Fibroblast of skin of left quadriceps (primary cell): ENCODE data around the gene COQ8A.
A peak's percentile ranks its signal among the peaks of the same experiment; 100 is the strongest.

Experiments used
- DNase-seq, 2 experiments: peaks; one replicate each; pipeline ENCODE4 v3.0.0-alpha.2; 2013; ENCODE audit warnings: low read depth in 2 of 2

COQ8A gene

DNA sequence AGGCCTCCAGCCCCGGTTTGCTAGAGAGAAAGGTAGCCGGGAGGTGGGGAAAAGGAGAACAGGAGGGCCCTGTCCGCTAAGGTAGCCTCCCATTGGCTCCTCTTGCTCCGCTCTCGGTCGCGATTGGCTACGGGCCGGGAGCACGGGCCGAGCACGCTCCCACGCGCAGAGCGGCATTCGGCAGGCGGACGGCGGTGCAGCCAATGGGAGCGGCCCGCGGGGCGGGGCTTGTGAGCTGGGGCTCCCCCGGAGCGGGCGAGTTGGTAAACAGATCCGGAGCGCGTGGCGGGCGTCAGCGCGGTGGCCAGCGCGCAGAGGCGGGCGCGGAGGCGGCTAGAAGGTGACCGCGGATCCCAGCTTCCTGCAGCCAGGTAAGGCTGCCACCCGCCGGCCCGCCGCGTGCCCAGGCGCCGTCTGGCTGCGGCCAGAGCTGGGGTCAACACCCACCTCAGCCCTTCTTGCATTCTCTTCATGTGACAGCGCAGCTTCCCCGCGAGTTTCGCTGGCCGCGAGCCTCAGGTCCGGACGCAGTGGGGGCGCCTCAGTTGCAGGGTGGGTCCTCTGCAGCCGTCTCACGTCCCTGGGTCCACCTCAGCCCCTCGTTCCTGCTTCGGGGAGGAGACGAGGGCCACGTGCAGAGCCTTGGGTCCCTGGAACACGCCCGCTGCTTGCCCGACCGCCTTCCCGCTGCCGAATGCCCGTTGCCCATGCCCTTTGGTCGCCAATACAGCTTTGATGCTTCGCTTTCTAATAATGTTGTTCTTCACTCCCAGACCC is at the start of gene COQ8A:
Gene COQ8A, plus strand, starts transcription at position 266 of the 777 bp plus-strand sequence. CDS start 21,092 bp downstream, outside the sequence.
- DNase-seq, result peak; percentile 99

DNA sequence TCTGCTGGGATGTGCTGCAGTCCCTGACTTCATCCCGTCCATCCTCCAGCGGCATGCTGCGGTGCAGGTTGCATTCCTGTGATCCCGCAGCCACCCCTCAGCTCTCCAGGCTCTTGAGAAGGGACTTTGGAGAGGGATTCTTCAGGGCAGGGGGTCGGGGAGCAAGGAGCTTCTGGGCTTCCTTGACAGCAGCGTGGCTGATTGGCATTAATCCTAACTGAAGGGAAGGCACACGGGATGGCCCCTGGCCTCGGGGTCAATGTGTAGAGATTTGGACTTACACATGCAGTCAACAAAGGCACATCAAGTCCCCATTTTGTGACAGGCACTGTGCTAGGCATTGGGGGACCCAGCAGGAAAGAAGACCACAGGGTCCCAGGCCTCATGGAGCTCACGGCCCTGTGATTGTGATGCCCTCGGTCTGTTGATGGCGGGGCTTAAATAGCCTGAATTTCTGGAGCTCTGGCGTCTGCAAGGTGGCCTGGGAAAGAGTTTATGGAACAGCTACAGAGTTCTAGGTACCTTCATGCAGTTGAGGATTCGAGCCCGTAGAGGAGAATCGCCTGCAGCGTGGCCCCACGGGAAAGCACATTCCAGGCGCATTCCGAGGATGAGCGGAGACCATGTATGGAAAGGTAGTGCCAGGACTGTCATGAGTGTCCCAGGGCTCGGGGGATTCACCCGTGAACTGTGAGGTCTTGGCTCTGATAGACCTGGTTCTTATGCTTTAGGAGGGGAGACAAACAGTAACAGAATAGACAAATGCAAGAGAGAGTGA is 49.6 kb upstream of the COQ8A start:
- DNase-seq, result no peak

DNA sequence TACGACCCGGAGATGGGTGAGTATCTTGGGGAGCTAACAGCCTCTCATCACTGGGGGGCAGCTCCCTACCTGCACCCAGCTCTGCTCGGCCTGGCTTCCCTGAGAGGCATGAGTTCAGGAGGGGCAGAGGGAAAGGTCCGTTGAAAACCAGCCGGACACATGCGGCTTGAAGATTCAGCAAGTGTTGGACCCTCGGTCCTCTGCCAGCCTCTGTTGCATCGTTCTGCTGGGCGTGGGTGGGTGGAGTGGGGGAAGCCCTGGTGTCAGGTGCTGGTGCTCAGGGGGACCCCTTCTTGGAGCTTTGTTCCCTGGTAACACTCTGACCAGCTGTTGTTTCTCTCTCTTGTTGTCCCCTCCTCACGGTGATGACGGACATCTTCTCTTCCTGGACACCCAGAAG is 48.7 kb upstream of the COQ8A start:
- no peak for DNase-seq

DNA sequence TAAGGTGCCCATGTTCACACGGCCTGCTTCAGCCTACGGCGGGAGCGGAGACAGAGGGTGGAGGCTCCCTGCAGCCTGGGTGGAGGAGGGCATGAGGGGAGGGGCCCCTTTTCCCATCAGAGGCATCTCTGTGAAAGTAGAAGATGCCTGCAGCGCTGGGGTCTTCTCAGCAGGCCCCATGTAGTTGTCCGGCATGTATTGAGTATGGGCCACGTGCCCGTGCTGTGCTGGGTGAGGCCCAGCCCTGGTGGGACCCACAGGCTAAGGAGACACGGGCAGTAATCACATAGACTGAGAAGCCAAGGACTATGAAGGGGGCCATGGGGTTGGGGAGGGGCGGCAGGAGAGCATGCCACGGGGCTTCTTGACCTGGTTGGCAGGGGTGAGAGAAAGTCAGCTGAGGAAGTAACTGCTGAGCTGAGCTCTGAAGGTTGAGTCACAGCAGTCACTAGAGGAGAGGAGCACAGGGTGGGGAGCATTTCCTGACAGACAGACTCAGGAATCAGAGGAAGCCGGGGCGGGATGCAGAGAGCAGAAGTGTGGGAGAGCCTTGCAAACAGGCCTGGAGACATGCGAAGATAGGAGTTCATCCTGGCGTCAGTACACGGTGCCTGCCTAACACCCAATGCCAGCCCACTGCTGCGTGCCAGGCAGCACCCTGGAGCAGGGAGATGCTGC is 48.1 kb upstream of the COQ8A start:
- DNase-seq, result no peak

GRCh38 chr1:226892524-226892875 is 47.6 kb upstream of the COQ8A start:
- DNase-seq, result no peak

DNA sequence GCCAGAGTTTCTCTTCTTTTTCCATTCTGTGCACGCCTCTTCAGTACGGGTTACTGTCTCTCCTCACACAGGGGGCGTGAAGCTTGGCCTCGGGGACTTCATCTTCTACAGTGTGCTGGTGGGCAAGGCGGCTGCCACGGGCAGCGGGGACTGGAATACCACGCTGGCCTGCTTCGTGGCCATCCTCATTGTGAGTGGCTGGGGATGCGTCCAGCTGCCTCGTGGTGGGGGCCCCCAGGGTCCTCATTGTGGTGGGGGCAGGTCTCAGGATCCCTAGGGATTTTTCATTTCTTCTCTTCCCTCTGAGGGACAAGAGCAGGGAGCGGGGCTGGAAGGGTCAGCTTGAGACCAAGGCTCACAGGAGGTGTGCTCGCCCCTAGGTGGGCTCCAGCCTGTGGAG is 46.2 kb upstream of the COQ8A start:
- DNase-seq, result no peak

DNA sequence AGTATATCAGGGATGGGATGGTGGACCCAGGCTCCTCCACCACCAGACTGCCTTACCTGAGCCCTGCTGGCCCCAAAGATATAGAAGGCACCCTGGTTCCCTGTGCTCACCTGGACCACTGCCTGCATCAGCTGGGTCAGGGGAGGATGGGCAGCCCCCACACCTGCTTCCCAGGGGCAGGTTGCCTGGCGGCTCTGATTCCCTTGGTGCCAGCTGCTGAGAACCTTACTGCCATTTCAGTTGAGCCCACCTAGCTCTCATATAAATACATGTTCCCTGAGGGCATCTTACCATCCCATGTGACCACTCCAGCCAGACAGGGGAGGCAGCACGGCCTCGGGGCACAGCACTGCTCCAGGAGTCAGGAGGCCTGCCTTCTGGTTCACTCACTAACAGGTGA is 45.3 kb upstream of the COQ8A start:
- DNase-seq, result no peak

DNA sequence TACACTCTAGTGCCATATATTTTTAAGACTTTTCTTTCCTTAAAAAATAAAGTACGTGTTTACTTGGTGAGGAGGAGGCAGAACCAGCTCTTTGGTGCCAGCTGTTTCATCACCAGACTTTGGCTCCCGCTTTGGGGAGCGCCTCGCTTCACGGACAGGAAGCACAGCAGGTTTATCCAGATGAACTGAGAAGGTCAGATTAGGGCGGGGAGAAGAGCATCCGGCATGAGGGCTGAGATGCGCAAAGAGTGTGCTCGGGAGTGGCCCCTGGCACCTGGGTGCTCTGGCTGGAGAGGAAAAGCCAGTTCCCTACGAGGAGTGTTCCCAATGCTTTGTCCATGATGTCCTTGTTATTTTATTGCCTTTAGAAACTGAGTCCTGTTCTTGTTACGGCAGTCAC is 44.5 kb upstream of the COQ8A start:
- no peak for DNase-seq

DNA sequence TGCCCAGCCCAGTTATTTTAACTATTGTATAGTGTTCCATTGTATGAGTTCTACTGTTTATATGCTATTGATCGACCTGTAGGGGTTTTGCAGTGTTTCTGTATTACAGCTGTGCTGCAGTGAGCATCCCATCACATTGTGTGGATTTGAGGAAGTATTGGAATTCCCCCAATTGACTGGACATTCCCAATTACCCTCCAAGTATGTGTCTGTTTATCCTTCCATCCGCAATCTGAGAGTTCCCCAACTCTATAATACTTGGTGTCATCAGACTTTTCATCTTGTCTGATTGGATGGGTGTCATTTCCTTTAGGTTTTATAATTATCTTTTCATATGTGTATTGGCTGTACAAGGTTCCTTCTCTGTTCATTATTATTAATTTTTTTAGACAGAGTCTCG is 41.8 kb upstream of the COQ8A start:
- DNase-seq, result no peak

- DNase-seq, result no peak
These were observed 38.7 kb upstream of the COQ8A start for GRCh38 chr1:226901421-226901820.

- DNase-seq, result no peak
These were observed 37.5 kb upstream of the COQ8A start for GRCh38 chr1:226902601-226903000.

GRCh38 chr1:226903819-226904716 is 36.0 kb upstream of the COQ8A start:
- peak; percentile 60 to 62 for DNase-seq

DNA sequence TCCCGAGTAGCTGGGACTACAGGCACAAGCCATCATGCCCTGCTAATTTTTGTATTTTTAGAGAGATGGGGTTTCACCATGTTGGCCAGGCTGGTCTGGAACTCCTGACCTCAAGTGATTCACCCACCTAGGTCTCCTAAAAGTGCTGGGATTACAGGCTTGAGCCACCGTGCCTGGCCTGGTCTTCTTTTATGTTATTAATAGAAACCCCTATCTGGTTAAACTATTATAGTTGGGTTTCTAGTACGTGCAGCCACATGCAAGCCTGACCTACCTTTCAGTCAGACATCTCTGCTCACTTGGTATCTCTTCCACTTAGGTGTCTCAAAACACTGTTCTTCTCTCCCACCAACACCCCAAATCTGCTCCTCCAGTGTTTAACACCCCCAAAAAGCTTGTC is 35.3 kb upstream of the COQ8A start:
- DNase-seq, result no peak

- no peak for DNase-seq
These were observed 31.7 kb upstream of the COQ8A start for GRCh38 chr1:226908419-226908818.

- no peak for DNase-seq
These were observed 31.2 kb upstream of the COQ8A start for GRCh38 chr1:226908913-226909312.

- no peak for DNase-seq
These were observed 27.4 kb upstream of the COQ8A start for GRCh38 chr1:226912587-226913176.

GRCh38 chr1:226915672-226915995 is 24.5 kb upstream of the COQ8A start:
- no peak for DNase-seq

DNA sequence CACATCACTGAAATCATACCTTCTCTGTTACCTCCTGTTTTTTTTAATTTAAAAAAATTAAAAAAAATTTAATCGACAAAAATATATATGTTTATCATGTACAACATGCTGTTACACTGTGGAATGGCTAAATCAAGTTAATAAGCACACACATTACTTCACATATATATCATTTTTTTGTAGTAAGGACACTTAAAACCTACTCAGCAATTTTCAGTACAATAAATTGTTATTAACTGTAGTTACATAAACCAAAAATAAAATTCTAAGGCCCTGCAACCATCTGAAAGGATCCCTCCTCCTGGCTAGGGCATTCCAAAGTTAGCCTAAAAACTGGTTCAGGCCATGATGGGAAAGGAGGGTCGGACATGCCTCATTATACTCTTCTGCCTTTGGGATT is 23.6 kb upstream of the COQ8A start:
- no peak for DNase-seq

DNA sequence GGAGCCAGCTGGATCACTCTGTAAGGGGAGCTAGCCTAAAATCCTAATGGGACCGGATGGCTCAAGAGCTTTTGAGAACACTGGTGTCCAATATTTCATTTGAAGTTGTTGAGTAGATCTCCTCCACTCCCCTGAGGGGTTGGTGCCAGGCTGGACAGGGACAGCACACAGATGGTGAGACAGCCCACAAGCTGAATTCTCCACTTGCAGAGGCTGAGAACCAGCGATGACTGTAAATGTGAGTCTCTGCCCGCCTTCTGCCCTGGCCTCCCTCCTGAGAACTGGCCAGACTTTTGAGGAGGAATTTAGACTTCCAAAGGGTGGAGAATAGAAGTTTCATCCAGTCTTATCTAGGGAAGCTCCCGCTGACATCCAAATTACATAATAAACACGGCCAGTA is 20.5 kb upstream of the COQ8A start:
- DNase-seq, result no peak

- no peak for DNase-seq
These were observed 20.1 kb upstream of the COQ8A start for GRCh38 chr1:226919995-226920394.

GRCh38 chr1:226920446-226920894 is 19.6 kb upstream of the COQ8A start:
- DNase-seq, result no peak
